ENCODE measurements around the gene TMX3.

- TF ChIP-seq POLR2AphosphoS5 (IDR thresholded peaks at IDR 0.05), result no peak
- no peak for TF ChIP-seq CTCF (IDR thresholded peaks at IDR 0.05)
- TF ChIP-seq POLR2A (IDR thresholded peaks at IDR 0.05), result no peak
These were observed 48.5 kb downstream of the TMX3 start for GRCh38 chr18:68666381-68666780.
